HepG2 (cell line): ENCODE results near the gene CHEK2. TPM values are rescaled to one million over a fixed set of nuclear protein-coding genes. Genes with fewer than 3 reads are reported as not detected.

Experiments
- ATAC-seq: fragments of 200-7000 bp; cut with Tn5 transposase; 3 replicates; pipeline ENCODE4 v1.9.1; 2020; ENCODE audit warnings: mild to moderate bottlenecking, moderate library complexity
- BruUV-seq: library from RNA; stranded (reverse); fragments of 400-500 nt; replicated peaks from 2 replicates; lab custom pipeline; 2021; lab: Mats Ljungman, UMichigan
- CTCF ChIA-PET: fragments of 300-600 bp; formaldehyde crosslinking; extraction: SDS; loops from one replicate; lab custom pipeline; 2021; ENCODE audit warnings: low total read pairs, inconsistent platforms, low intra/inter-chr PET ratio; lab: Yijun Ruan, JAX
- POLR2A ChIA-PET: fragments of 350-600 bp; sonication (Branson Sonifier 250); formaldehyde crosslinking; loops from one replicate; lab custom pipeline; 2020; ENCODE audit warnings: antibody characterized with exemption, inconsistent platforms; lab: Yijun Ruan, JAX
- DNase-seq: peaks from one replicate; pipeline ENCODE4 v3.0.0-alpha.2; 2015; ENCODE audit warnings: low spot score
- FAIRE-seq: peaks from 3 replicates; lab custom pipeline; 2011; peaks lifted over from hg19 to GRCh38; lab: Jason Lieb, UNC
- H2AFZ ChIP-seq: one replicate; pipeline ENCODE4 v1.6.1; 2011; ENCODE audit warnings: low read length, inconsistent platforms
- H3K27ac ChIP-seq: fragments of 300-600 bp; 3 replicates; pipeline ENCODE4 v1.8.0; 2011; ENCODE audit warnings: mixed run types, mild to moderate bottlenecking, mixed read lengths, low read length, inconsistent platforms; ENCODE audit not compliant: insufficient read depth; ENCODE audit errors: extremely low read length
- H3K27me3 ChIP-seq, 2 experiments: fragments of 200-600 bp in 1 of 2; 2 replicates in 1 of 2; 3 replicates in 1 of 2; pipeline versions ENCODE4 v1.6.0 to v1.8.0; 2011; ENCODE audit warnings: low read length in 2 of 2, mild to moderate bottlenecking in 2 of 2, moderate library complexity in 2 of 2, inconsistent platforms in 1 of 2; ENCODE audit not compliant: insufficient read depth in 2 of 2, control insufficient read depth in 1 of 2
- H3K36me3 ChIP-seq, 2 experiments: fragments of 200-600 bp in 1 of 2; replicated peaks in 1 of 2; 2 replicates in 1 of 2; 3 replicates in 1 of 2; pipeline versions ENCODE4 v1.5.1 to v1.8.0; 2011; ENCODE audit warnings: low read length in 2 of 2, inconsistent platforms in 1 of 2; ENCODE audit not compliant: insufficient read depth in 2 of 2, control insufficient read depth in 1 of 2
- H3K4me1 ChIP-seq: 2 replicates; pipeline ENCODE4 v1.5.1; 2012; ENCODE audit warnings: low read length, inconsistent platforms; ENCODE audit not compliant: insufficient read depth
- H3K4me2 ChIP-seq: 2 replicates; pipeline ENCODE4 v1.6.0; 2011; ENCODE audit warnings: low read depth, low read length, inconsistent platforms
- H3K4me3 ChIP-seq, 3 experiments: fragments of 200-600 bp in 1 of 3; sonication (generic), shearing (Covaris generic) in 1 of 3; replicated peaks in 1 of 3; 2 replicates each; pipeline ENCODE4 v1.5.1; 2011 to 2016; ENCODE audit warnings: low read length in 3 of 3, inconsistent platforms in 2 of 3, low read depth in 2 of 3, mild to moderate bottlenecking in 2 of 3, control low read depth in 1 of 3, mixed read lengths in 1 of 3; ENCODE audit not compliant: insufficient read depth in 1 of 3
- H3K79me2 ChIP-seq: one replicate; pipeline ENCODE4 v1.6.1; 2011; ENCODE audit warnings: low read length, inconsistent platforms; ENCODE audit not compliant: insufficient read depth
- H3K9ac ChIP-seq: 2 replicates; pipeline ENCODE4 v1.6.0; 2011; ENCODE audit warnings: mild to moderate bottlenecking, low read depth, low read length, inconsistent platforms; ENCODE audit not compliant: insufficient read depth
- H3K9me3 ChIP-seq: 2 replicates; pipeline ENCODE4 v1.5.1; 2012; ENCODE audit warnings: mild to moderate bottlenecking, low read length
- H4K20me1 ChIP-seq: 2 replicates; pipeline ENCODE4 v1.6.0; 2011; ENCODE audit warnings: inconsistent platforms, mild to moderate bottlenecking, low read length, moderate library complexity; ENCODE audit not compliant: insufficient read depth
- AKNA ChIP-seq: sonication (generic); formaldehyde crosslinking; IDR thresholded peaks from 2 replicates; pipeline ENCODE4 v1.4.0; 2020; ENCODE audit warnings: missing genetic modification reagents, borderline replicate concordance
- DDIT3 ChIP-seq: sonication (generic); formaldehyde crosslinking; IDR thresholded peaks from 2 replicates; pipeline ENCODE4 v1.4.0; 2020; ENCODE audit warnings: mild to moderate bottlenecking, missing genetic modification reagents
- DPF2 ChIP-seq: sonication (generic); formaldehyde crosslinking; IDR thresholded peaks from 2 replicates; pipeline ENCODE4 v1.4.0; 2020; ENCODE audit warnings: mild to moderate bottlenecking, low read depth, missing genetic modification reagents, borderline replicate concordance
- HNF4A ChIP-seq: sonication (generic); formaldehyde crosslinking; IDR thresholded peaks from 2 replicates; pipeline ENCODE4 v1.4.0; 2020; ENCODE audit warnings: missing genetic modification reagents
- KAT8 ChIP-seq: IDR thresholded peaks from 2 replicates; pipeline ENCODE4 v1.6.1; 2016; ENCODE audit warnings: missing genetic modification reagents, missing compliant biosample characterization
- KDM2A ChIP-seq: sonication (generic); formaldehyde crosslinking; IDR thresholded peaks from 2 replicates; pipeline ENCODE4 v1.4.0; 2020; ENCODE audit warnings: low read depth, missing genetic modification reagents, borderline replicate concordance
- KDM5A ChIP-seq: fragments of 200-600 bp; sonication (generic); IDR thresholded peaks from 2 replicates; pipeline ENCODE4 v1.7.0; 2018; ENCODE audit warnings: antibody characterized with exemption, mild to moderate bottlenecking, low read length, borderline replicate concordance
- MBNL3 ChIP-seq: fragments of 250-450 bp; sonication (Bioruptor Pico); conservative IDR thresholded peaks from 2 replicates; pipeline ENCODE4 v1.8.0; 2022; ENCODE audit warnings: mild to moderate bottlenecking, inconsistent platforms
- MEIS1 ChIP-seq: sonication (generic); formaldehyde crosslinking; IDR thresholded peaks from 2 replicates; pipeline ENCODE4 v1.9.0; 2021; ENCODE audit warnings: mild to moderate bottlenecking, missing genetic modification reagents, moderate library complexity, borderline replicate concordance
- ZBTB20 ChIP-seq: sonication (generic); formaldehyde crosslinking; IDR thresholded peaks from 2 replicates; pipeline ENCODE4 v1.8.1; 2023; ENCODE audit warnings: missing genetic modification reagents, low read depth, mild to moderate bottlenecking, borderline replicate concordance
- ZBTB42 ChIP-seq: sonication (generic); formaldehyde crosslinking; IDR thresholded peaks from 2 replicates; pipeline ENCODE4 v1.5.0; 2020; ENCODE audit warnings: mild to moderate bottlenecking, missing genetic modification reagents
- ZMYM3 ChIP-seq: sonication (generic); formaldehyde crosslinking; IDR thresholded peaks from 2 replicates; pipeline ENCODE4 v1.5.1; 2020; ENCODE audit warnings: mild to moderate bottlenecking, missing genetic modification reagents
- ZNF12 ChIP-seq: sonication (generic); formaldehyde crosslinking; IDR thresholded peaks from 2 replicates; pipeline ENCODE4 v1.5.0; 2020; ENCODE audit warnings: missing genetic modification reagents
- ZNF251 ChIP-seq: sonication (generic); formaldehyde crosslinking; IDR thresholded peaks from 2 replicates; pipeline ENCODE4 v1.9.0; 2021; ENCODE audit warnings: mild to moderate bottlenecking, missing genetic modification reagents
- ZNF281 ChIP-seq: sonication (generic); formaldehyde crosslinking; IDR thresholded peaks from 2 replicates; pipeline ENCODE4 v1.4.0; 2020; ENCODE audit warnings: missing genetic modification reagents, borderline replicate concordance
- ZNF660 ChIP-seq: sonication (generic); formaldehyde crosslinking; IDR thresholded peaks from 2 replicates; pipeline ENCODE4 v1.5.1; 2020; ENCODE audit warnings: mild to moderate bottlenecking, low read depth, missing genetic modification reagents, borderline replicate concordance
- ZNF761 ChIP-seq: sonication (generic); formaldehyde crosslinking; conservative IDR thresholded peaks from 2 replicates; pipeline ENCODE4 v1.4.0; 2020; ENCODE audit warnings: mild to moderate bottlenecking, missing genetic modification reagents
- ZNF792 ChIP-seq: IDR thresholded peaks from 2 replicates; pipeline ENCODE4 v1.6.1; 2016
- WGBS: methylation state at CpG from one replicate; pipeline ENCODE4 v1.1.6; 2017; ENCODE audit warnings: low lambda C conversion rate; 5-methylcytosine and 5-hydroxymethylcytosine counted together
- in situ Hi-C: cut with HindIII; loops from 2 replicates; pipeline ENCODE4 v1.10.0; 2017; ENCODE audit warnings: low pct_unique_long_range_greater_than_20kb; ENCODE audit not compliant: extremely low pct_ligation_motif_present
- intact Hi-C: fragments of 100-400 bp; cut with micrococcal nuclease; formaldehyde crosslinking; loops from one replicate; pipeline ENCODE4 v1.10.0; 2022; ENCODE audit not compliant: unreplicated experiment
- polyA plus RNA-seq, 8 experiments: library from polyadenylated mRNA; depleted of rRNA in 3 of 8; stranded (reverse) in 7 of 8; unstranded in 1 of 8; fragments of >200 nt; fragmentation: Illumina TruSeq in 4 of 8; extraction: Trizol in 4 of 8; gene quantifications; 2 replicates each; pipeline versions ENCODE4 v1.2.1 to v1.2.3, GENCODE V29; 2011 to 2016; ENCODE audit warnings: low read depth in 4 of 8, missing spikeins in 1 of 8, mixed read lengths in 1 of 8; ENCODE audit not compliant: insufficient read depth in 1 of 8
- total RNA-seq, 5 experiments: library from RNA; depleted of rRNA; stranded (reverse); fragments of >200 nt; fragmentation: Illumina TruSeq; extraction: Trizol; gene quantifications; 2 replicates each; pipeline ENCODE4 v1.2.3, GENCODE V29; 2016; ENCODE audit warnings: low read depth in 1 of 5

Gene CHEK2
- total and polyA plus RNA-seq, 2 of the 13 experiments (the other 11 are each of a cell fraction or from before 2014, with no cell fraction given): 27.0 to 40.5 TPM

GRCh38 chr22:28734393-28734792, 7.2 kb downstream of the CHEK2 start:
- DNase-seq (no peak), FAIRE-seq (no peak), ATAC-seq (no peak)
- no peaks in the 10 kb centered on the region for H3K27me3 ChIP-seq
- intact Hi-C loops: no loop called here
- no peak overlapping the region for H3K27ac ChIP-seq
- BruUV-seq: no TSS peak
- 99% methylated on average over 6 of the region's 6 CpGs for WGBS
- ChIA-PET CTCF (no interaction called here), POLR2A (interaction anchor here (0.7 kb wide), 1 partner anchor 820 kb away, joined by 3 read pairs; no protein-coding TSS in a partner anchor)
- in situ Hi-C loops: no loop called here
- no peaks in the 10 kb centered on the region for H4K20me1 ChIP-seq
- no peaks in the 10 kb centered on the region for H3K9me3 ChIP-seq
- no peak overlapping the region for H3K9ac ChIP-seq
- H3K36me3 ChIP-seq: peaks cover 8 to 30% of the 10 kb centered on the region in 2 experiments
- H3K79me2 ChIP-seq: peaks cover 39% of the 10 kb centered on the region
- H3K4me1 ChIP-seq: peaks cover 18% of the 10 kb centered on the region
- H3K4me2 ChIP-seq: no peak overlapping the region
- H2AFZ ChIP-seq: no peak overlapping the region
- no peak overlapping the region for H3K4me3 ChIP-seq
- no peak for TF ChIP-seq ZNF660 (CRISPR knock-in tag)
- TF ChIP-seq DDIT3 (CRISPR knock-in tag): no peak
- no peak for TF ChIP-seq MEIS1
- no peak for TF ChIP-seq KAT8 (CRISPR knock-in tag)
- TF ChIP-seq ZBTB42 (CRISPR knock-in tag): no peak
- no peak for TF ChIP-seq HNF4A (CRISPR knock-in tag)
- TF ChIP-seq MBNL3 (CRISPR knock-in tag): no peak
- TF ChIP-seq KDM5A: no peak
- TF ChIP-seq KDM2A (CRISPR knock-in tag): no peak
- TF ChIP-seq ZBTB20: no peak
- TF ChIP-seq ZMYM3: no peak
- TF ChIP-seq ZNF792 (CRISPR knock-in tag): no peak
- TF ChIP-seq ZNF12 (CRISPR knock-in tag): no peak
- TF ChIP-seq AKNA: no peak
- no peak for TF ChIP-seq ZNF761 (CRISPR knock-in tag)
- no peak for TF ChIP-seq ZNF251 (CRISPR knock-in tag)
- no peak for TF ChIP-seq ZNF281 (CRISPR knock-in tag)
- TF ChIP-seq DPF2: no peak
